SU-DHL-6 (cell line): ENCODE results near the gene TPH1.

Experiments
- CTCF ChIP-seq: fragments of 200-600 bp; sonication (generic); IDR thresholded peaks from one replicate; pipeline ENCODE4 v1.5.1; 2017; ENCODE audit warnings: antibody characterized with exemption, mild to moderate bottlenecking, low read length, moderate library complexity; ENCODE audit not compliant: insufficient read depth, poor library complexity, severe bottlenecking
- EZH2phosphoT487 ChIP-seq: fragments of 200-600 bp; sonication (generic), shearing (Covaris generic); conservative IDR thresholded peaks from 2 replicates; pipeline ENCODE4 v1.6.1; 2018; ENCODE audit warnings: mild to moderate bottlenecking, antibody characterized with exemption, low read length, moderate library complexity, mixed read lengths

GRCh38 chr11:18036456-18036855, 9.6 kb downstream of the TPH1 start:
- TF ChIP-seq CTCF (no peak), EZH2phosphoT487 (no peak)
